Activated CD8-positive, alpha-beta memory T cell treated with anti-CD3 and anti-CD28 coated beads for 48 hours (primary cell): ENCODE data around the gene PCDHGA5.
"Not testable (repeated sequence)": the region's sequence is repeated elsewhere in the genome, so short reads cannot be mapped to it uniquely, and the experiment has no call there.

Experiments
- DNase-seq, 3 experiments: peaks; one replicate each; pipeline ENCODE4 v3.0.0-alpha.2; 2020; ENCODE audit warnings: low read depth in 2 of 3, low spot score in 2 of 3

Gene PCDHGA5

DNA sequence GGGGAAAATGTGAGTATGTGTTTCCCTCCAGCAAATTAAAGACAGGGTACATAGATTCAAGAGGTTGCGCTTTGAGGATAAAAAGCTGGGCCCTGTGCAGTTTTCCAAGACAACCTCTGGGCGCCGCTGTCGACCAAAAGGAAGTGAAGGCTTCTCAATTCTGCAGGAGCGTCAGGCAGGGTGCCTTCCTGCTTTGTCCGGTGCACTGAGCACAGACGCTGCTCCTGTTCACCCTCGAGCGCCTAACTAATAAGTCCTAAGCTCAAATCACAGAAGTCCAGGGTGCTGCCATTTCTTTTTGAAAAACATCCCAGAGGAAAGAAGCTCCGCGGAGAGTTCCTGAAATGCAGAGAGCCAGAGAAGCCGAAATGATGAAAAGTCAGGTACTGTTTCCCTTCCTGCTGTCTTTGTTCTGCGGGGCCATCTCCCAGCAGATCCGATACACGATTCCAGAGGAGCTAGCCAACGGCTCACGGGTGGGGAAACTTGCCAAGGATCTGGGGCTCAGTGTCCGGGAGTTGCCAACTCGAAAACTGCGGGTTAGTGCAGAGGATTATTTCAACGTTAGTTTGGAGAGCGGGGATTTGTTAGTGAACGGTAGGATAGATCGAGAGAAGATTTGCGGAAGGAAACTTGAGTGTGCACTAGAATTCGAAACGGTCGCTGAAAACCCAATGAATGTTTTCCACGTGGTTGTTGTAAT is 13.9 kb upstream of the PCDHGA5 start, which contains the start of gene PCDHGB1:
PCDHGB1 (plus strand) TSS at position 183 of the 703 bp plus-strand sequence; CDS start at position 345, 162 bp downstream.
- no peak for DNase-seq

DNA sequence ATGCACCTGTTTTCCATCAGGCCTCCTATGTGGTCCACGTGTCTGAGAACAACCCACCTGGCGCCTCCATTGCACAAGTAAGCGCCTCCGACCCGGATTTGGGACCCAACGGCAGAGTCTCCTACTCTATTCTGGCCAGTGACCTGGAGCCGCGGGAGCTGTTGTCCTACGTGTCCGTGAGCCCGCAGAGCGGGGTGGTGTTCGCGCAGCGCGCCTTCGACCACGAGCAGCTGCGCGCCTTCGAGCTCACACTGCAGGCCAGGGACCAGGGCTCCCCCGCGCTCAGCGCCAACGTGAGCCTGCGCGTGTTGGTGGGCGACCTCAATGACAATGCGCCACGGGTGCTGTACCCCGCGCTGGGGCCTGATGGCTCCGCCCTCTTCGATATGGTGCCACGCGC is 12.4 kb upstream of the PCDHGA5 start:
- no peak for DNase-seq

DNA sequence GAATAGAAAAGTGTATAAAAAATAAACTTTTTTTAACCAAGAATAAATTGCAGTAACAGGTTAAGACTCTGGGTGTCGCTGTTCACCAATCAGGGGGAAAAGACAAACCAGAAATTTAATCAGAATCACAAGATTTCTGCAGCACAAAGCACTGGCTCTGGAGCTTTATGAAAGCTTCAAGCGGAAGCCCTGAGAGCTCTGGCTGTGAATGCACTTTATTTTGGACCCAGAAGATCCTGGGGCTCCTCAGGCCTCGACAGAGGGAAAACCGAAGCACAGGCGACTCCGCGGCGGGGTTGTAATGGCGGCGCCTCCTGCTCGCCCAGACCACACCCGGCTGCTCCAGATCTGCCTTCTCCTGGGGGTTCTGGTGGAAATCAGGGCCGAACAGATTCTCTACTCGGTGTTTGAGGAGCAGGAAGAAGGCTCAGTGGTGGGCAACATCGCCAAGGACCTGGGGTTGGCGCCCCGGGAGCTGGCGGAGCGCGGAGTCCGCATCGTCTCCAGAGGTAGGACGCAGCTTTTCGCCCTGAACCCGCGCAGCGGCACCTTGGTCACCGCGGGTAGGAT is 9.0 kb upstream of the PCDHGA5 start, which contains the start of gene PCDHGA4:
PCDHGA4 (plus strand) TSS at position 122 of the 570 bp plus-strand sequence; CDS start at position 209, 87 bp downstream.
- no peak for DNase-seq

DNA sequence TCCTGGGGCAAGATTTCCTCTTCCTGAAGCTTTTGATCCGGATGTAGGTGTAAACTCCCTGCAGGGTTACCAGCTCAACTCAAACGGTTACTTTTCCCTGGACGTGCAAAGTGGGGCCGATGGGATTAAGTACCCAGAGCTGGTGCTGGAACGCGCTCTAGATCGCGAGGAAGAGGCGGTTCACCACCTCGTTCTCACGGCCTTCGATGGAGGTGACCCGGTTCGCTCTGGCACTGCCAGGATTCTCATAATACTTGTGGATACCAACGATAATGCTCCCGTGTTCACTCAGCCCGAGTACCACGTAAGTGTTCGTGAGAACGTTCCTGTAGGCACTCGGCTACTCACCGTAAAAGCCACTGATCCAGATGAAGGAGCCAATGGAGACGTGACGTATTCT is 8.3 kb upstream of the PCDHGA5 start:
- no peak for DNase-seq

DNA sequence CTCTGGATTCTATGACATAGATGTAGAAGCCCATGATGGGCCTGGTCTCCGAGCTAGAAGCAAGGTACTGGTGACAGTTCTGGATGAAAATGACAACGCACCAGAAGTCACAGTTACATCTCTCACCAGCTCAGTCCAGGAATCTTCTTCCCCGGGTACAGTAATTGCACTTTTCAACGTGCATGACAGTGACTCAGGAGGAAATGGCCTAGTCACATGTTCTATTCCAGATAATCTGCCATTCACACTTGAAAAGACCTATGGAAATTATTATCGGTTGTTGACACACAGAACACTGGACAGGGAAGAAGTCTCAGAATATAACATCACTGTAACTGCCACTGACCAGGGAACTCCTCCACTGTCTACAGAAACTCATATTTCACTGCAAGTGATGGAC is 7.8 kb upstream of the PCDHGA5 start:
- no peak for DNase-seq

DNA sequence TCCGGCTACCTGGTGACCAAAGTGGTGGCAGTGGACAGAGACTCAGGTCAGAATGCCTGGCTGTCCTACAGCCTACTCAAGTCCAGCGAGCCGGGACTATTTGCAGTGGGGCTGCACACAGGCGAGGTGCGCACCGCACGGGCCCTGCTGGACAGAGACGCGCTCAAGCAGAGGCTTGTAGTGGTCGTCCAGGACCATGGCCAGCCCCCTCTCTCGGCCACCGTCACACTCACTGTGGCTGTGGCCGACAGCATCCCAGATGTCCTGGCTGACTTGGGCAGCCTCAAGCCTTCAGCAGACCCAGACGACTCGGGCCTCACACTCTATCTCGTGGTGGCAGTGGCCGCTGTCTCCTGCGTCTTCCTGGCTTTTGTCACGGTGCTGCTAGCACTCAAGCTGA is 7.0 kb upstream of the PCDHGA5 start:
- DNase-seq, result no peak

DNA sequence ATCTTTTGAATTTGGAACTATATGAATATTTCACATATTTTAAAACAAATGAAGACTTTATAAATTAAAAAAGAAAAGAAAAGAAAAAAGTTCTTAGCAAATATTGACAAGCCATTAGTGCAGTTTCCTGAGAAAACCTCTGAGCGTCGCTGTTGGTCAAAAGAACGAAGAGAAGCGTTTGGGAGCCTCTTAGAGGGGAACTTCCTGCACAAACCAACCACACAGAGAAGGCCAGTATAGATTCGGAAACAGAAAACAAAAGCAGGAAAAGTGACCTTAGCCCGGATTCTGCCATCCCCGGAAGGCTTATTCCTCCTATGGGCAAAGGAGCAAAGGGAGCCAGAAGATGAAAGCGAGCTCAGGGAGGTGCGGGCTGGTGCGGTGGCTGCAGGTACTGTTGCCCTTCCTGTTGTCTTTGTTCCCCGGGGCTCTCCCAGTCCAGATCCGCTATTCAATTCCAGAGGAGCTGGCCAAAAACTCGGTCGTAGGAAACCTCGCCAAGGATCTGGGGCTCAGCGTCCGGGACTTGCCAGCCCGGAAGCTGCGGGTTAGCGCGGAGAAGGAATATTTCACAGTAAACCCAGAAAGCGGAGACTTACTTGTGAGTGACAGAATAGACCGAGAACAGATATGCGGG is 4.1 kb upstream of the PCDHGA5 start, which contains the start of gene PCDHGB2:
PCDHGB2 (plus strand) TSS at position 205 of the 637 bp plus-strand sequence; CDS start at position 347, 142 bp downstream.
- DNase-seq, result no peak

DNA sequence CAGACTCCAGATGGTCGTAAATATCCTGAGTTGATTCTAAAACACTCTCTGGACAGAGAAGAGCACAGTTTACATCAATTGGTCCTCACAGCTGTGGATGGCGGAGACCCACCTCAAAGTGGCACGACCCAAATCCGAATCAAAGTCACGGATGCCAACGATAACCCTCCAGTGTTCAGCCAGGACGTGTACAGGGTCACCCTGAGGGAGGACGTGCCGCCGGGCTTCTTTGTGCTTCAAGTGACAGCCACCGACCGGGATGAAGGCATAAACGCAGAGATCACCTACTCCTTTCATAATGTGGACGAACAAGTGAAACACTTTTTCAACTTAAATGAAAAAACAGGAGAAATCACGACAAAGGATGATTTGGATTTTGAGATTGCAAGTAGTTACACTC is 3.3 kb upstream of the PCDHGA5 start:
- DNase-seq, result no peak

DNA sequence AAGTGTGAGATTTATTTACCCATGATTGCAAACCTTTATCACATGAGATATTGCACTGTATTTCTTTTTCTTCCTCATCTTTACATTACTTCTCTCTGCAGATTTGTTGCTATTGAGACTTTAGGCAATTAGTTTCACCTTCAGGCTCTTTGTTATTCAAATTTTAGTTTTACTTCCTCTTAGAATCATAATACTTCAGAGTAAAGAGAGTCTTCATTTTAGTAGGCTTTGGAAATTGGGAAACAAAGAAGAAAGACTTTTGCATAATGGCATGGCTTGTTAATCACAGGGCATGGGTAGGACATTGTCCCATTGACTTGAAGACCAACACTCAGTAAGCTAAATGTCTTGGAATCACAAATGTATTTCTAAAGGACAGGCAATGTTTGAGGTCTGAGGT is 1.2 kb upstream of the PCDHGA5 start:
- no peak for DNase-seq

DNA sequence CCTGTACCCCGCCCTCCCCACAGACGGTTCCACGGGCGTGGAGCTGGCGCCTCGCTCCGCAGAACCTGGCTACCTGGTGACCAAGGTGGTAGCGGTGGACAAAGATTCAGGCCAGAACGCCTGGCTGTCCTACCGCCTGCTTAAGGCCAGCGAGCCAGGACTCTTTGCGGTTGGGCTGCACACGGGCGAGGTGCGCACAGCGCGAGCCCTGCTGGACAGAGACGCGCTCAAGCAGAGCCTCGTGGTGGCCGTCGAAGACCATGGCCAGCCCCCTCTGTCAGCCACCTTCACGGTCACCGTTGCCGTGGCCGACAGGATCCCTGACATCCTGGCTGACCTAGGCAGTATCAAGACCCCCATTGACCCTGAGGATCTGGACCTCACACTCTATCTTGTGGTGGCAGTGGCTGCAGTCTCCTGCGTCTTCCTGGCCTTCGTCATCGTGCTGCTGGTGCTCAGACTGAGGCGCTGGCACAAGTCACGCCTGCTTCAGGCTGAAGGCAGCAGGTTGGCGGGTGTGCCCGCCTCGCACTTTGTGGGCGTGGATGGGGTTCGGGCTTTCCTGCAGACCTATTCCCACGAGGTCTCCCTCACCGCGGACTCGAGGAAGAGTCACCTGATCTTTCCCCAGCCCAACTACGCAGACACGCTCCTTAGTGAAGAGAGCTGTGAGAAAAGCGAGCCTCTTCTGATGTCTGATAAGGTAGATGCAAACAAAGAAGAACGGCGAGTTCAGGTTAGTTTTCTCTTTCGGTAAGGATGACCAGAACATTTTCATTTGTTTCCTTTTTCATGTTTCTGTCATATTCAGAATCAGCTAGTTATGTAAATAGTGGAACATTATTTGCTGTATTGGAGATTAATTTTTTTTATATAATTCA is 2.3 kb downstream of the PCDHGA5 start:
- DNase-seq, result no peak

DNA sequence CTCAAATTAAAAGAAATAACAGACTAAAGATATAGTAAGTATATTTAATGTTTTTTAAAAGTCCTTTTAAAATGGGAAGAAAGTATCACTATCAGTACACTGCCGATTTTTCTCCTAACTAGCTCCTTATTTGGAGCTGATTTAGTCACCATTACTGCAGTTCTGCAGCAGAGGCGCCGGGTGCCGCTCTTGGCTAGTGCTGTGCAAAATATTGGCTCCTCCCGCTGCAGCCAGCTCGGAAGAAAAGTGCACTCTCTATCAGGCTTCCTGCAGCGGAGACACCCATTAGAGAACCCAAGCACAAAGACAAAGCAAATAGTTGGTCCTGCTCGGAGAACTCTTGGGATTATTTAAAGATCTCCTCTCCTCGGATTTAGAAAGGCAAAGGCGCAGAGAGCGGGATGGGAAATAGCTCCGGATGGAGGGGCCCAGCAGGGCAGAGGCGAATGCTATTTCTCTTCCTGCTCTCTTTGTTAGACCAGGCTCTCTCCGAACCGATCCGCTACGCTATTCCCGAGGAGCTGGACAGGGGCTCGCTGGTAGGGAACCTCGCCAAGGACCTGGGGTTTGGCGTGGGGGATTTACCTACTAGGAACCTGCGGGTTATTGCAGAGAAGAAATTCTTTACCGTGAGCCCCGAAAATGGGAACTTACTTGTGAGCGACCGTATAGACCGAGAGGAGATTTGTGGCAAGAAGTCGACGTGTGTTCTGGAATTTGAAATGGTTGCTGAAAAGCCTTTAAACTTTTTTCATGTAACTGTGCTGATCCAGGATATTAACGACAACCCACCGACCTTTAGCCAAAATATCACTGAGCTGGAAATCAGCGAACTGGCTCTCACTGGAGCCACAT is 6.3 kb downstream of the PCDHGA5 start, which contains the start of gene PCDHGB3:
PCDHGB3 (plus strand) TSS at position 249 of the 855 bp plus-strand sequence; CDS start at position 402, 153 bp downstream.
- DNase-seq, result no peak

DNA sequence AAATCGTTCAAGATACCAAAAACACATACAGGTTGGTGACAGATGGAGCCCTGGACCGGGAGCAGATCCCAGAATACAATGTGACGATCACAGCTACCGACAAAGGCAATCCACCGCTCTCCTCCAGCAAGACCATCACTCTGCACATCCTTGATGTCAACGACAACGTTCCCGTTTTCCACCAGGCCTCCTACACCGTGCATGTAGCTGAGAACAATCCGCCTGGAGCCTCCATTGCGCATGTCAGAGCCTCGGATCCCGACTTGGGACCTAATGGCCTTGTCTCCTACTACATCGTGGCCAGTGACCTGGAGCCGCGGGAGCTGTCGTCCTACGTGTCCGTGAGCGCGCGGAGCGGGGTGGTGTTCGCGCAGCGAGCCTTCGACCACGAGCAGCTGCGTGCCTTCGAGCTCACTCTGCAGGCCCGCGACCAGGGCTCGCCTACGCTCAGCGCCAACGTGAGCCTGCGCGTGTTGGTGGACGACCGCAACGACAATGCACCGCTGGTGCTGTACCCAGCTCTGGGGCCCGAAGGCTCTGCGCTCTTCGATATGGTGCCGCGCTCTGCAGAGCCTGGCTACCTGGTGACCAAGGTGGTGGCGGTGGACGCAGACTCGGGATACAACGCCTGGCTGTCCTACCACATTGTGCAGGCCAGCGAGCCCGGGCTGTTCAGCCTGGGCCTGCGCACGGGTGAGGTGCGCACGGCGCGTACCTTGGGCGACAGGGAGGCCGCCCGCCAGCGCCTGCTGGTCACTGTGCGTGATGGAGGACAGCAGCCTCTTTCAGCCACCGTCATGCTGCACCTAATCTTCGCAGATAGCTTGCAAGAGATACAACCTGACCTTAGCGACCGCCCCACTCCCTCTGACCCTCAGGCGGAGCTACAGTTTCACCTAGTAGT is 7.9 kb downstream of the PCDHGA5 start:
- no peak for DNase-seq

DNA sequence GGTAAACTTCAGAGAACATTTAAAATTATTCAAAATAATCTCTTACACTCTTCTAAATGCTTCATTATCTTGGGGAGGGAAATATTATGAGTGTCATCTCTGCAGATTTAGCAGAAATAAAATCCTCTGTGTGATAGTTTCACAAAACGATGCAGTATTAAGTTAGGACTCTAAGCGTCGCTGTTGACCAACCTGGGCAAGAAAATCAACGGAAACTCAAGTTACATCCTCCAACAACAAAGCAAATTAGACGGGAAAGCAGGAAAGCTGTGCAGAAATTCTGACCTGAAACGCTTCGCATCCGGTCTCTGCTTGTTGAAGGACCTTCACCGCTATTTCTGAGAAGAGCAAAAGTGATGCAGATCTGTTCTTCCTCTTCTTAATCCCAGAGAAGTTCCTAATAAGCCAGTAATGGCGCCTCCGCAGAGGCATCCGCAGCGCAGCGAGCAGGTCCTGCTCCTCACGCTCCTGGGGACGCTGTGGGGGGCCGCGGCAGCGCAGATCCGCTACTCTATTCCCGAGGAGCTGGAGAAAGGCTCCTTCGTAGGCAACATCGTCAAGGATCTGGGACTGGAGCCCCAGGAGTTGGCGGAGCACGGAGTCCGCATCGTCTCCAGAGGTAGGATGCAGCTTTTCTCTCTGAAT is 9.8 kb downstream of the PCDHGA5 start, which contains the start of gene PCDHGA6:
PCDHGA6 (plus strand) TSS at position 219 of the 645 bp plus-strand sequence; CDS start at position 412, 193 bp downstream.
- DNase-seq, result no peak

DNA sequence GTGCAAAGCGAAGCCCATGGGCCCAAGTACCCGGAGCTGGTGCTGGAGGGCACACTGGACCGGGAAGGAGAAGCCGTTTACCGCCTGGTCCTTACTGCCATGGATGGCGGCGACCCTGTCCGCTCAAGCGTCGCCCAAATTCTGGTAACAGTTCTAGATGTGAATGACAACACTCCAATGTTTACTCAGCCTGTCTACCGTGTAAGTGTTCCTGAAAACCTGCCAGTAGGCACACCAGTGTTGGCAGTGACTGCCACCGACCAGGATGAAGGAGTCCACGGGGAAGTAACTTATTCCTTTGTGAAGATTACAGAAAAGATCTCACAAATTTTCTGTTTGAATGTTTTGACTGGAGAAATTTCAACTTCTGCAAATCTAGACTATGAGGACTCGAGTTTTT is 10.7 kb downstream of the PCDHGA5 start:
- DNase-seq, result no peak

DNA sequence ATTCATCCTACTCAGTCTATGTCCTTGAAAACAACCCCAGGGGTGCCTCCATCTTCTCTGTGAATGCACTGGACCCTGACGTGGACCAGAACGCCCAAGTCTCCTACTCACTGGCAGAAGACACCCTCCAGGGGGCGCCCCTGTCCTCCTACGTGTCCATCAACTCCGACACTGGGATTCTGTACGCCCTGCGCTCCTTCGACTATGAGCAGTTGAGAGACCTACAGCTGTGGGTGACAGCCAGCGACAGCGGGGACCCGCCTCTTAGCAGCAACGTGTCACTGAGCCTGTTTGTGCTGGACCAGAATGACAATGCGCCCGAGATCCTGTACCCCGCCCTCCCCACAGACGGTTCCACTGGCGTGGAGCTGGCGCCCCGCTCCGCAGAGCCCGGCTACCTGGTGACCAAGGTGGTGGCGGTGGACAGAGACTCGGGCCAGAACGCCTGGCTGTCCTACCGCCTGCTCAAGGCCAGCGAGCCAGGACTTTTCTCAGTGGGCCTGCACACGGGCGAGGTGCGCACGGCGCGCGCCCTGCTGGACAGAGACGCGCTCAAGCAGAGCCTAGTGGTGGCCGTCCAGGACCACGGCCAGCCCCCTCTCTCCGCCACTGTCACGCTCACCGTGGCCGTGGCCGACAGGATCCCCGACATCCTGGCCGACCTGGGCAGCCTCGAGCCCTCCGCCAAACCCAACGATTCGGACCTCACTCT is 11.6 kb downstream of the PCDHGA5 start:
- DNase-seq, result not testable (repeated sequence)

DNA sequence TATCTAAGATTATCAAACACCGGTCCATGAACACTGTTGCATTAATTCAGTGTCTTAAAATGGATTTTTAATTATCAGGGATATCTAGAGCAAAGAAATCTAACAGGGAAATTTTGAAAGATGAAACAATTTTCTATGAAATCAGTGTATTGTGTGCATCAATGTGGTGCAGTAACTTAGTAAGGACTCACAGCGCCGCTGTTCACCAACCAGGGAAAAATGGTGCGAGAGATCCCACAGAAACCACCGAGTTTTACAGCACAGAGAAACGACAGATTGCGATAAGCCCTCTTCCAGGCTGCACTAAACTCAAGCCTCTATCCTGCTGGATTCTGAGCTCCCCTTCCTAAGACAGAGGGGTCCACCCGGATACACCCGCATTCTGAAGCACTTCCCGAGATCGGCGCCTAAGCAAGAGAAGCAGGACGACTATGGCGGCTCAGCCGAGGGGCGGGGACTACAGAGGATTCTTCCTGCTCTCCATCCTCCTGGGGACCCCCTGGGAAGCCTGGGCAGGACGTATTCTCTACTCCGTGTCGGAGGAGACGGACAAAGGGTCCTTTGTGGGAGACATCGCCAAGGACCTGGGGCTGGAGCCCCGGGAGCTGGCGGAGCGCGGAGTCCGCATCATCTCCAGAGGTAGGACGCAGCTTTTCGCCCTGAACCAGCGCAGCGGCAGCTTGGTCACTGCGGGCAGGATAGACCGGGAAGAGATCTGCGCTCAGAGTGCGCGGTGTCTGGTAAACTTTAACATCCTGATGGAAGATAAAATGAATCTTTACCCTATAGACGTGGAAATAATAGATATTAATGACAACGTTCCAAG is 18.7 kb downstream of the PCDHGA5 start, which contains the start of gene PCDHGA7:
PCDHGA7 (plus strand) TSS at position 274 of the 826 bp plus-strand sequence; CDS start at position 432, 158 bp downstream.
- no peak for DNase-seq

DNA sequence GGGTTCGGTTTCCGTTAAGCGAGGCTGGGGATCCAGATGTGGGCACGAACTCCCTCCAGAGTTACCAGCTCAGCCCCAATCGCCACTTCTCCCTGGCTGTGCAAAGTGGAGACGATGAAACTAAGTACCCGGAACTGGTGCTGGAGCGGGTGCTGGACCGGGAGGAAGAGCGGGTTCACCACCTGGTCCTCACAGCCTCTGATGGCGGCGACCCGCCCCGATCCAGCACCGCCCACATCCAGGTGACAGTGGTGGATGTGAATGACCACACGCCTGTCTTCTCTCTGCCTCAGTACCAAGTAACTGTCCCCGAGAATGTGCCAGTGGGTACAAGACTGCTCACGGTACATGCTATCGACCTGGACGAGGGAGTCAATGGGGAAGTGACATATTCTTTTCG is 19.4 kb downstream of the PCDHGA5 start:
- no peak for DNase-seq
